Fibroblast of peridontal ligament (primary cell): Measurements from ENCODE around the gene CDKN3.
"Not testable (repeated sequence)": the region's sequence is repeated elsewhere in the genome, so short reads cannot be mapped to it uniquely, and the experiment has no call there.

Experiments used
- DNase-seq: peaks from one replicate; pipeline ENCODE4 v3.0.0-alpha.2; 2010; ENCODE audit errors: extremely low read depth

CDKN3 gene

DNA sequence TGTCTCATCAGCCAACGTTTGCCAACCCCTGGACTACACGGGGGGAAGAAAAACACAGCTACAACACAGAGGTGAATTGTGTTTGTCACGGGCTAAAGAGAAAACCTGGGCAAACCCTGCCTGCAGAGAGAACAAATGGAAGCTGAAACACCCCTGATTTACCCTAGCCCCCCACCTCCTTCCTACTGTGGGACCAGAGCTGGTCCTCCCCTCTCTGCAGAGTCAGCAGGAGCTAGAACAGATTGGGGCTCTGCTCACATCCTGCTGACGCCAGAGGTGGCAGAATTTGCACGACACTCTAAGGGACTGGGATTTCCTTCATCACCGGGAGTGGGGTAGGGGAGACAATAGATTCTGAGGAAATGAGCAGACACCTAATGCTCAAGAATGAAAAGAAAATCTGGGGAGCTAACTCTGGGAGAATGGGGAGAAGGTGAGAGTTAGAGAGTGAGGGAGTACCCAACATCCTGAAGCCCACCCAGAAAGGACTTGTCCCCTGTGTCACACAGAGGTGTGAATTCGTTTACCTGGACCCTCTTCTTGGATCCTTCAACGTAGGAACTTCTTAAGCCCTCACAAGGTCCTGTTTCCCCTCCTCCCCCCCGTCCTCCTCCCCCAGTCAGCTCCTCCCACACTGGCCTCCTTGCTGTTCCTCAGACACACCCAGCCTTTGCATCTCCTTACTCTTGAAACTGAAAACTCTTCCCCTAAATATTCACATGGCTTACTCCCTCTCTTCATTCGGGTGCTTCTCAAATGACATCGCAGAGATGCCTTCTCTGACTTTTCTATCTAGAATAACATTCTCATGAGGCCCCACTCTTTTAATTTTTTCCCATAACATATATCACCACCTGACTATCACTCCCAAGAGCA, 26.2 kb upstream of the CDKN3 start:
- DNase-seq: no peak

DNA sequence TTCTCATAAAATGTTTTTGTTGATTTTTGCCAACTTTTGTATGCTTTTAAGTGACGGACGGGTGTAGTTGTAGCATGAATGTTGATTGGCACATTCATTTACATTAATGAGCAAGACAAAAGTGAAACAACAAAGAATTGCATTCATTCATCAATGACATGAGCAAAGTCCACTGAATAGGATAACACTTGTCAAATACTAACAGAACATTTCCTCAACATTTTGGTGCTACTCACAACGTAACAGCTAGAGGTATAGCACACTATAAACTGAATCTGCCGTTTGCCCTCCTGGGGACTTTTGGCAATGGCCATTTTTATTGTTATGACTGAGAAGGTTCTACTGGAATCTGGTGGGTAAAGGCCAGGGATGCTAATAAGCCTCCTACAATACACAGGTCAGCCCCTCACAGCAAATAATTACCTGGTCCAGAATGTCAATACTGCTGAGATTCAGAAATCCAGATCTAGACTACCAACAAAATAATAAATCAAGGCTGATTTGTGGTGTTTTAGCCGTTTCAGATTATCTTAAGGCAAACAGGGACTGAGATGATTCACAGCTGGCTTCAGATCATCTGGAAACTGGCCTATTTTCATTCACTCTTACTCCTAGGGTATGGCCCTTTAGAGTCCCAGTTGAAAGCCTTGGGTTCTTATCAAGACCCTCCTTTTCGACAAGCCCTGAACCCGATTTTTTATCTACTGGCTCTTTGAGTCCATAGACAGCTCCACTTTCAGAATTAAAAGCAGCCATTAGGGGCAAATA, 22.5 kb upstream of the CDKN3 start:
- peak; percentile 60 for DNase-seq

DNA sequence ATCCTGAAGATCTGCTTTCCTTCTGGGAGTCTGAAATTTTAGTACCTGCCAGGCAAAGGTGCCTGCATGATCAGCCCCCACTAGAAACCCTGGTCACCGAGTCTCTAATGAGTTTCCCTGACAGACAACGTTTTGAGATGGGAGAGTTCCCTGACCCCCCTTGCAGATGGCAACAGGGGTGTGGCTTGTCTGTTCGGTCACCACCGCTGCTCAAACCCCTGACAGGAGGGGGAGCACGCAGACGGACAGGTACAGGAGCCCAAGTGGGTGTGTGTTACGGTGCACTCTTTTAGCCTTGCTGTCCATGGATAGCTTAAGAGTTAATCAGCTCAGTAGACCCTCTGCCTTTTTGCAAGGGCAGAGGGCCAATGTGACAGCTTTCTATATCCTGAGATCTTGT, 19.3 kb upstream of the CDKN3 start:
- no peak for DNase-seq

DNA sequence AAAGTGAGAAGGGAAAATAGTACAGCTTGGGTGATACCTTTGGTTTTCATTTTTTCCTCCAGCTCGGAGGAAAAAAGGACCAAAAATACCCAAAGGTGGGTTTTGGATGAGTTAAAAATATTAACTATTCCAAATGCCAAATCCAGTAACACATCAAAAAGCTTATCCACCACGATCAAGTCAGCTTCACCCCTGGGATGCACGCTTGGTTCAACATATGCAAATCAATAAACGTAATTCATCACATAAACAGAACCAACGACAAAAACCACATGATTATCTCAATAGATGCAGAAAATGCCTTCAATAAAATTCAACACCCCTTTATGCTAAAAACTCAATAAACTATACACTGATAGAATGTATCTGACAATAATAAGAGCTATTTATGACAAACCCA, 17.9 kb upstream of the CDKN3 start:
- DNase-seq: not testable (repeated sequence)

DNA sequence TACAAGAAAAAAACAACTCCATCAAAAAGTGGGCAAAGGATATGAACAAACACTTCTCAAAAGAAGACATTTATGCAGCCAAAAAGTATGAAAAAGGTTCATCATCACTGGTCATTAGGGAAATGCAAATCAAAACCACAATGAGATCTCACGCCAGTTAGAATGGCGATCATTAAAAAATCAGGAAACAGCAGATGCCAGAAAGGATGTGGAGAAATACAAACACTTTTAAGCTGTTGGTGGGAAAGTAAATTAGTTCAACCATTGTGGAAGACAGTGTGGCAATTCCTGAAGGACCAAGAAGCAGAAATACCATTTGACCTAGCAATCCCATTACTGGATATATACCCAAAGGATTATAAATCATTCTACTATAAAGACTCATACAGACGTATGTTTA, 16.2 kb upstream of the CDKN3 start:
- DNase-seq: not testable (repeated sequence)

DNA sequence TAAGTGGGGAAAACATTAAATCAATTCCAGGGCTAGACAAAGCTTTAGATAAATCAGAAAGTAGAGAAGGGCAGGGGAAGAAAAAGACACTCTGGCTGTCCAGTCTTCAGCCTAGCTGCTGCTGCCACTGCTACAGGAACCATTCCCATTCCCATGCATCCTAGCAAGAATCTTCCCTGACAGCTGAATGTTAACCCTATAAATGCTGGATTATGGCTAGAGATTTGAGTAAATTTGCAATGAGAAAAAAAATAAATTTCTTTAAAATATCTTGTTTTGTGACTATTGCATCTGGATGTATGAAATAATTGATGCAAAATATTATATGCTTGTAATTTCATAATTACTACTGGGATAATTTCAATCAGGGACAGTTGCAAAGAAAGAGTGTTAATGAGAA, 15.0 kb upstream of the CDKN3 start:
- DNase-seq: no peak

DNA sequence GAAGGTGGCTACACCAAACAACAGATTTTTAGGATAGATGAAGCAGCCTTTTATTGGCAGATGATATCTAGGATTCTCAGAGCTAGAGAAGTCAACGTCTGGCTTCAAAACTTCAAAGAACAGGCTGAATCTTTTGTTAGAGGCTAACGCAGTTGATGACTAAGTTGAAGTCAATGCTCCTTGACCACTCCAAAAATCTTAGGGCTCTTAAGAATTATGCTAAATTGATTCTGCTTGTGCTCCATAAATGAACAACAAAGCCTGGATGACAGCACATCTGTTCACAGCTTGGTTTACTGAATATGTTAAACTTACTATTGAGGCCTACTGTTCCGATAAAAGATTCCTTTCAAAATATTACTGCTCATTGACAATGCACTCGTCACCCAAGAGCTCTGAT, 13.0 kb upstream of the CDKN3 start:
- no peak for DNase-seq

DNA sequence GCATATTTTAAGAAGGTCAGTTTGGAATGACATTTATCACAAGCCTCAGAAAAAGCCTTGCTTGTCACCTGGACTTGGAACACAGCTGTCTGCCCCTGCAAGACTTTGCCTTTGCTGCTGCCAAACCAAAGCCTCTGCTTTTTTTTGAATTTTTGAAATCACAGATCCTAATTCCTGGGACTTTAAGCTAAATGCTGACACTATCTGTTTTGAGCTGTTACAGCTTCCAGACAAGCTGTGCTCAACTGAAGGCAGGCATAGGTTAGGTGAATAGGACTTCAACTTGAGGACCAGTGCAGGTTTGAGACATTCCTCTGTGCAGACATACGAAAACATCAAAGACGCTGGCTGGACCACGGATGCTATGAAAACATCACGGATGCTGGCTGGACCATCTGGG, 11.3 kb upstream of the CDKN3 start:
- no peak for DNase-seq

DNA sequence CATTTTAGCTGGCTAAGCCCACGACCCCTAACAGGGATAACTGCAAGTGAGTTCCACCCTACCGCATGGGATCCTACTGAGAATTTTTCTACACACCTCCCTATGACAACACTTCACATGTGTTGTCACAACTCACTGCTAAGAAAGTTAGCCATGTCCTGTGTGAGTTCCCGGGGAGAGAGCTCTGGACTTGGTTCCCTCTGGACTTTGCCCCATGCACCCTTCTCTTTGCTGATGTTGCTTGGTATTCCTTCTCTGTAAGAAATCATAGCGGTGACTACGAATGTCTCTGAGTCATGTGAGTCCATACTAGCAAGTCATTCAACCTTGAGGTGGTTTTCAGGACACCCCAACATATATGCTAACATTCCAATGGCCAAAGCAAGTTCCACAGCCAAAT, 9.5 kb upstream of the CDKN3 start:
- no peak for DNase-seq

DNA sequence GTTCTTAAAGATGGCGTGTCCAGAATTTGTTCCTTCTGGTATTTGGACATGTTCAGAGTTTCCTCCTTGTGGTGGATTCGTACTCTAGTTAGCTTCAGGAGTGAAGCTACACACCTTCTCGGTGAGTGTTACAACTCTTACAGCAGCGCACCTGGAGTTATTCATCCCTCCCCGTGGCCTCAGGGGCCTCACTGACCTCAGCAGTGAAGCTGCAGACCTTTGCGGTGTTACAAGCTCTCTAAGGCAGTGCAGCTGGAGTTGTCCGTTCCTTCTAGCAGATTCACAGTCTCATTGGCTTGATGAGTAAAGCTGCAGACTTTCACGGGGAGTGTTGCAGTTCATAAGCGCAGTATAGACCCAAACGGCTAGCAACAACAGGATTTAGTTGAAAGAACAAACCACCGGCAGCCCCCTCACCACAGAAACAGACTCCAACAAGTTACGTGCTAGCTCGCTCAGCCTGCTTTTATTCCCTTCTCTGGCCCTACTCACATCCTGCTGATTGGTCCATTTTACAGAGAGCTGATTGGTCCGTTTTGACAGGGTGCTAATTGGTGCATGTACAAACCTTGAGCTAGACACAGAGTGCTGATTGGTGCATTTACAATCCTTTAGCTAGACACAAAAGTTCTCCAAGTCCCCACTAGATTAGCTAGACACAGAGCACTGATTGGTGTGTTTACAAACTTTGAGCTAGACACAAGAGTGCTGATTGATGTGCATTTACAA, 4.5 kb upstream of the CDKN3 start:
- no peak for DNase-seq

DNA sequence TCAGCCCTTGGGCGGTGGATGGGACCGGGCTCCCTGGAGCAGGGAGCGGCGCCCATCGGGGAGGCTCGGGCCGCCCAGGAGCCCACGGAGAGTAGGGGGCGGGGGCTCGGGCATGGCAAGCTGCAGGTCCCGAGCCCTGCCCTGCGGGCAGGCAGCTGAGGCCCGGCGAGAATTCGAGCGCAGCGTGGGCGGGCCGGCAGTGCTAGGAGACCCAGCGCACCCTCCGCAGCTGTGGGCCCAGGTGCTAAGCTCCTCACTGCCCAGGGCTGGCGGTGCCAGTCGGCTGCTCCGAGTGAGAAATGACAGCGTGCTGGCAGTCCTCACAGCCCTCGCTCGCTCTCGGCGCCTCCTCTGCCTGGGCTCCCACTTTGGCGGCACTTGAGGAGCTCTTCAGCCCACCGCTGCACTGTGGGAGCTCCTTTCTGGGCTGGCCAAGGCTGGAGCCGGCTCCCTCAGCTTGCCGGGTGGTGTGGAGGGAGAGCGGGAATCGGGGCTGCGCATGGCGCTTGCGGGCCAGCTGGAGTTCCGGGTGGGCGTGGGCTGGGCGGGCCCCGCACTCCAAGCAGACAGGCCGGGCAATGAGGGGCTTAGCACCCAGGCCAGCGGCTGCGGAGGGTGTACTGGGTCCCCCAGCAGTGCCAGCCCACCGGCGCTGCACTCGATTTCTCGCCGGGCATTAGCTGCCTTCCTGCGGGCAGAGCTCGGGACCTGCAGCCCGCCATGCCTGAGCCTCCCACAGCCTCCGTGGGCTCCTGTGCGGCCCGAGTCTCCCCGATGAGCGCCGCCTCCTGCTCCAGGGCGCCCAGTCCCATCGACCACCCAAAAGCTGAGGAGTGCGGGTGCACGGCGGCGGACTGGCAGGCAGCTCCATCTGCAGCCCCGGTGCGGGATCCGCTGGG, 3.6 kb upstream of the CDKN3 start:
- not testable (repeated sequence) for DNase-seq

DNA sequence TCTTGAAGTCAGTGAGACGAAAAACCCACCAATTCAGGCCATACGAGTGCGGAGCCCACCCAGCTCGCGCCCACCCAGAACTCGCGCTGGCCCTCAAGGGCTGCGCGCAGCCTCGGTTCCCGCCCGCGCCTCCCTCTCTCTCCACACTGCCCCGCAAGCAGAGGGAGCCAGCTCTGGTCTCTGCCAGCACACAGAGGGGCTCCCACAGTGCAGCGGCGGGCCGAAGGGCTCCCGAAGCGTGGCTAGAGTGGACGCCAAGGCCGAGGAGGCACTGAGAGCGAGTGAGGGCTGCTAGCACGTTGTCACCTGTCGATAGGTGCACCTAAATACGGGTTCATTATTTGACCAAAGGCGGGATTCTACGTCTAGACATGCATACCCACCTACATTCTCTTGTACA, 2.2 kb upstream of the CDKN3 start:
- no peak for DNase-seq

DNA sequence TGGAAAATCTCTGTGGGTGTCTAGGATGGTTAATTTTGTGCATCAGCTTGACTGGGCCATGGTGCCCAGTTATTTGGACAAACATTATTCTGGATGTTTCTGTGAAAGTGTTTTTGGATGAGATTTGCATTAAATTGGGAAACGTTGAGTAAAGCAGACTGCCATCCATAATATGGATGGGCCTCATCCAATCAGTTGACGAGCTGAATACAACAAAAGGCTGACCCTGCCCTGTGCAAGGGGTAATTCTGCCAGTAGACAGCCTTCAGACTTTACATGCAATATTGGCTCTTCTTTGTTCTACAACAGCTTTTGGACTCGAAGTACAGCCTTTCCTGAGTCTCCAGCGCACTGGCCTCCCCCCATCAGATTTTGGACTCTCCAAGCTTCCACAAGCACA, 1.5 kb upstream of the CDKN3 start:
- DNase-seq: no peak

DNA sequence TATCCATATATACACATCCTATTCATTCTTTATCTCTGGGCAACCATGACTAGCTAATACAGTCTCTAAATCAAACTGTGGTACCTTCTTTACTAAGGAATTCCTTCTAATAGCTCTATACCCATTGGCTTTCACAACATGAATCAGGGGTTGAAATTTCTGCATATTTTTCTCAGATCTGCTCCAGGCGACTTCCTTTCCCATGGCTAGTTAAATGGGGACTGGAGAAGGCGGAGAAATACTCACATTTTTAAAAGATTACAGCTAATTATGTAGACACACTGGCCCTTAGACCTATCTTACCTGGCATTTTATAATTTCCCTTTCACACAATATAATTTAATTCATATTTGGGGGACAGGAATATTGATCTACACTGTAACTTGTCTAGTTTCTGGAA, 1.1 kb upstream of the CDKN3 start:
- no peak for DNase-seq

DNA sequence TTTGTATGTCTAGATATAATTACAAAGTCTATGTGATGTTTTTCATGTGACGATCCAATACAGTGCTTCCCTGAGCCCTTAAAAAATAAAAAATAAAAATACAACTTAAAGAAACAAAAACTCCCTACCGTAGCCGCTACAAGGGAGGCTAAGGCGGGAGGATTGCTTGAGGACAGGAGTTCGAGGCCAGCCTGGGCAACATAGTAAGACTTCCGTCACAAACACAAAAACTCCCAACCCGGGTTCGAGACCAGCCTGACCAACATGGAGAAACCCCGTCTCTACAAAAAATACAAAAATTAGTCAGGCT, 669 bp upstream of the CDKN3 start:
- no peak for DNase-seq

DNA sequence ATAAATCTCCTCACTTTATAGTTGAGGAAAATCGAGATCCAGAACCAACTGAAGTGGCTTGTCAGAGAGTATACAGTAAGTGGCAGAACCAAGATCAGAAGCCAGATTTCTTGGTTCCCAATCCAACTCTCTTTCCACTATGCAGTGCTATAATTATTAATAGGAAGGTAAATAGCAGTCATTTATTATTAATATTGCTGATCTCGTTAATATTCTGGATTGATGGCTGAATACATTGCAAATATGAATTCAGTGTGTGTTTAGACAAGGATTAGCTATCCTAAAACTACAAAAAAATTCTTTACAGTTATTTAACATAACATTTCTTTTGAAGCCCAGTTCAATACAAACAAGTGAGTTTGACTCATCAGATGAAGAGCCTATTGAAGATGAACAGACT, 2.8 kb downstream of the CDKN3 start:
- no peak for DNase-seq

DNA sequence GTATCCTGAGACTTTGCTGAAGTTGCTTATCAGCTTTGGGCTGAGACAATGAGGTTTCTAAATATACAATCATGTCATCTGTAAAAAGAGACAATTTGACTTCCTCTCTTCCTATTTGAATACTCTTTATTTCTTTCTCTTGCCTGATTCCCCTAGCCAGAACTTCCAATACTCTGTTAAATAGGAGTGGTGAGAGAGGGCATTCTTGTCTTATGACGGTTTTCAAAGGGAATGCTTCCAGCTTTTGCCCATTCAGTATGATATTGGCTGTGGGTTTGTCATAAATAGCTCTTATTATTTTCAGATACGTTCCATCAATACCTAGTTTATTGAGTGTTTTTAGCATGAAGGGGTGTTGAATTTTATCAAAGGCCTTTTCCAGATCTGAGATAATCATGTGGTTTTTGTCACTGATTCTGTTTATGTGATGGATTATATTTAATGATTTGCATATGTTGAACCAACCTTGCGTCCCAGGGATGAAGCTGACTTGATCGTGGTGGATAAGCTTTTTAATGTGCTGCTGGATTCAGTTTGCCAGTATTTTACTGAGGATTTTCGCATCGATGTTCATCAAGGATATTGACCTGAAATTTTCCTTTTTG, 6.7 kb downstream of the CDKN3 start:
- peak; percentile 71 for DNase-seq

DNA sequence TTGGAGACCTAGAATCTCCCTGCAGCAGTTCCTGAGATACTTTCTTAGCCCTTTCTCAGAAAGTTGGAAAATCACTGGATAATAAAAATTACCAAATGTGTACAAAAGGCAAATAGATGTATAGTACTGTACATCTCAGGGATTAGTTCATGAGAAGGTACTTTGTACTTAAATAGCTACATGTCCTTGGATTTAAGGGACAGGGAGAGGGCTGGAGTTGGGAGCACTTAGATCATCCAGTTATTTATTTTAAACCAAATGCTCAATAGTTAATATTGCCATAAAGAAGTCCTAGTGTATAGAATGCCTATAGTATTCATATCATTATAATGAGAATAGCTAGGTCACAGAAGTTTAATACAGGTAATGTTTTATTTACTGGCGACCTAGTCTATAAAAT, 13.4 kb downstream of the CDKN3 start:
- DNase-seq: no peak

DNA sequence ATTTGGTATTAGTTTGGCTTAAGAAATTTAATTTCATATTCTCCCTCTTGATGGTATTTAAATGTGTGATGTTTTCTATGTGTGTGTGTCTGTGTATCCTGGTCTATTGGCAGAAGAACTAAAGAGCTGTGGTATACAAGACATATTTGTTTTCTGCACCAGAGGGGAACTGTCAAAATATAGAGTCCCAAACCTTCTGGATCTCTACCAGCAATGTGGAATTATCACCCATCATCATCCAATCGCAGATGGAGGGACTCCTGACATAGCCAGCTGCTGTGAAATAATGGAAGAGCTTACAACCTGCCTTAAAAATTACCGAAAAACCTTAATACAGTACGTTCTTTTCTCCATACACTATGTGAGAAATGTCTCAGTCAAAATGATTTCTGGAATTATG, 14.6 kb downstream of the CDKN3 start:
- DNase-seq: no peak

DNA sequence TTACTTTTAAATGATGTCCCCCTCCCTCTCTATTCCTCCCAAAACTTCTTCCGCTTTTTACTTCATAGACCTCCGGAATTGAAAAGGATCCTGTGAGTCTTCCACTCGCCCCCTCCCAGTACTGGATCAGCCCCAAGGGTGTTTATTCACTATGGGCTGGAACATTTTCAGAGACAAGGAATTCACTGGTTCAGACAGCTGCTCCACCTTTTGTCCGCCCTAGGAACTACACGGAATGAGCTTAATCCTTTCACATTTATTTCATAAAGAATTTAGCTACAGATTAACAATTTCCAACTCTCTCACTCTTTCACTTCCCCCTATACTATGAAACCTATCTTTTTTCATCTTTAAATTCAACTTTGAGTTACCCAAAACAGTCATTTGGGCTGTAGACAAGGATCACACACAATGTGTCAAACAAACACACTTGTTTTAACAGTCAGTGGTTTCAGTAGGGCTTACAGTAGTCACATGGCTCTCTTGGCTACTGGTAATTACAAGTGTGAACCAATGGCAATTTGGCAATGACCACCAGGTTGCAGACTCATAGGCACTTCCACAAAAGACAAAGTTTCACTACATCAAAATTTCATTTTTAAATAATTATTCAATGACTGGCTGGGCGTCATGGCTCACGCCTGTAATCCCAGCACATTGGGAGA, 23.8 kb downstream of the CDKN3 start:
- peak; percentile 73 for DNase-seq

DNA sequence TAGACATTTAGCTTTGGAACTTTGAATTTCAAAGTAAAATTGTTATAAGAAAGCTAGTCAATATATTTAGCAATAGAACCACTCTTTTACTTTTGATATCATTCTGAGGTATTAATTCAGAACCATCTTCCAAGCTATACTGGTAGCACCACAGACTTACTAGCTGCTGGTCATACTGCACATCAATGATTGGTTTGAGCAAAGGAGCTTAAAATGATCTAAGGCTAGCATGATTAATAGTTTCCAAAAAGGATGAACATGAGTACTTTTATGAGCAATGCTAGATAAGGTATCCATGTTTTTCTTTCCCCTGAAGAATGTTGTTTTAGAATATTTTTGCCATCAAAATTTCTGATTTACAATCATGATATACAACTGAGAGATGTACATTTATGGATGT, 27.2 kb downstream of the CDKN3 start:
- no peak for DNase-seq
